Urinary bladder (tissue), 4 donors: ENCODE results near the gene NCDN. TPM values are rescaled to one million over a fixed set of nuclear protein-coding genes. Genes with fewer than 3 reads are reported as not detected.

ENCODE experiments used
- DNase-seq: peaks from one replicate; pipeline ENCODE4 v3.0.0-alpha.2; 2015; ENCODE audit errors: extremely low spot score
- H3K27ac ChIP-seq: one replicate; pipeline ENCODE4 v1.5.1; 2013; ENCODE audit warnings: low read depth, mild to moderate bottlenecking, moderate library complexity
- H3K36me3 ChIP-seq: one replicate; pipeline ENCODE4 v1.6.1; 2013; ENCODE audit warnings: mild to moderate bottlenecking, moderate library complexity; ENCODE audit not compliant: insufficient read depth
- H3K4me1 ChIP-seq: one replicate; pipeline ENCODE4 v1.6.1; 2013; ENCODE audit warnings: mild to moderate bottlenecking, moderate library complexity; ENCODE audit not compliant: insufficient read depth
- H3K4me3 ChIP-seq: one replicate; pipeline ENCODE4 v1.5.1; 2013; ENCODE audit warnings: low read depth, low read length
- WGBS: extraction: QIAGEN DNeasy Blood & Tissue Kit; methylation state at CpG from one replicate; pipeline ENCODE4 v1.1.7; 2013; 5-methylcytosine and 5-hydroxymethylcytosine counted together
- polyA plus RNA-seq: library from polyadenylated mRNA; stranded (reverse); fragments of 200-250 nt; gene quantifications from one replicate; pipeline ENCODE4 v1.2.3, GENCODE V29; 2013
- total RNA-seq: library from RNA; depleted of rRNA; stranded (reverse); fragments of >200 nt; gene quantifications from one replicate; pipeline ENCODE4 v1.2.3, GENCODE V29; 2014
- donor health status: healthy with polysubstance abuse.
- donor health status: healthy.

Gene NCDN
- total and polyA plus RNA-seq, 2 donors, result 9.1 to 27.9 TPM

DNA sequence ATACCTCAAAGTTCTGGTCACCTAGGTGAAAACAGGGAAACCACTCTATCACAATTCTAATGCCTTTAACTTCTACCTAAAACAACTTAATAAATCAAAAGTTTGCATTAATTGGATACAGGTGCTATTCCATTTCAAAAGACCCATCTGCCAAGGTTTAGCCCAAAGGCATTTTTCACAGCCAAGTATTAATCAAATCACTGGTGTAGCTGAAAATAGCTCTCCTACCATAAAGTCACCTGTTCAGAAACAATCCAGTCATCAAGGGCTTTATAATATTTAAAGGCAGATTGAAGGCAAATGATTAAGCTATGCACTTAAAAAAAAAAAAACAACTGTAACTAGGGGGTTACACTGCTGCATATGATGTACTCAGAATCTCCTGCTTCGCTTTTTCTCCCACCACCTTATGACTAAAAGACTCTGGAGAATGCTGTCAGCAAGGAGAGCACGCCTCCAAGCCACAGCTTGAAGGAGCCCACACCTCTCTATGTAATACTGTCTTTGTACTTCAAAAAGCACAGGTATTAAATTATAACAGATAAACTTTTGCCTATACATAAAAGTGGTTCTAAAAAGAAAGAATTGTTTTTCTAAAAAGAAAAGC is 20.9 kb upstream of the NCDN start:
- no peak overlapping the region for H3K27ac ChIP-seq
- H3K36me3 ChIP-seq, result no peaks in the 10 kb centered on the region
- 93% methylated on average over 2 of the region's 2 CpGs for WGBS
- peaks cover 2% of the 10 kb centered on the region for H3K4me1 ChIP-seq
- DNase-seq, result no peak
- H3K4me3 ChIP-seq, result no peak overlapping the region

DNA sequence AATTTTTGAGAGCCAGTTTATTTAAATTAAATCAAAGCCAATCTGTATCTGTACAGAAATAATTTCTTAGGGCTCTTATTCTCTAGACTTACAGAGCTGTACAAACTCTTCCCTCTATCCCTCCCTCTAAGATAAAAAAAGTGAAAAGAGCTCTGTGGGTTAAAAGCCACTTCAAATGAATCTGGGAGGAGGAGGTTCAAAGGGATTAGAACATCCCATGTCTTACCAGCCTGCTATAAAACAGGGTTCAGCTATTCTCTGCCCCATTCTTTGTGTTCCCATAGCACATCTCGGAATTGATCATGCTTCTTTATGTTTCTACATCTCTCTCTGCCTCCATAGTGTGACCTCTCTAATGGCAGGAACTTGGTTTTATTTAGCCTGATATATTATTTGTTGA is 19.8 kb upstream of the NCDN start:
- H3K36me3 ChIP-seq, result no peaks in the 10 kb centered on the region
- H3K4me3 ChIP-seq, result no peak overlapping the region
- H3K27ac ChIP-seq, result no peak overlapping the region
- 86% methylated on average over 1 of the region's 1 CpG for WGBS
- DNase-seq, result no peak
- peaks cover 2% of the 10 kb centered on the region for H3K4me1 ChIP-seq

DNA sequence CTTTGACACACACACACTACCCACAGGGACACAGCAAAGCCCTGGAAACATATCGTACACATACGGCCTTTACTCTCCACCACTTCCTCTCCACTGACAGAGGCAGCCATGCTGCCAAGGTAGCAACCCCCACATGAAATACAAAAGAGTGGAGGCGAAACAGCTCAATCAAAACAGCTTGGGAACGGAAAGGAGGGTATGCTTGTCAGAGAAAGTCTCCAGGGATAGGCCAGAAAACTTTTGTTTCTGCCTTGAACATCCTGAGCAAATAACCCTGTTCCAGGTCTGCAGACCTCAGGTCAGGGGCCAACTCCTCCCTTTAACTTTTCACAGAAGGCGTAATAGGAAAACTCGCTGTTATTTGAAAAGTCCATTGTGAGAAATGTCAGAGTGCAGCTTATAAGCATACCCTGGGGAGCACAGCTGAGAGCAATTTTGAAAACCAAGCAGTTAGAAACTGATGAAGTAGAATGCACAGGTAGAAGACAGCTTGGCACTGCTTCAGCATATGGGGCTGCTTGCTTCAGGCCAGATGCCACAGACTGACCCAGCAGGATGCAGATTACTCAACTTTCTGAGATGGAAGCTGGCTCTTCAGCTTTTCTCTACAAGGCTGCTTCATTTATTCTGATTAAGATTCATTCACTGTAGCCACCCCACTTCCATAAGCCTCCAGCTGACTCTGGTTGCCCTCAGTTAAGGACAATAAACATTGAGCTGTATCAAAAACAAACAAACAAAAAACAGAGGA is 18.4 kb upstream of the NCDN start:
- H3K4me1 ChIP-seq, result peaks cover 2% of the 10 kb centered on the region
- 61% methylated on average over 6 of the region's 6 CpGs for WGBS
- no peak for DNase-seq
- H3K27ac ChIP-seq, result no peak overlapping the region
- H3K4me3 ChIP-seq, result no peak overlapping the region
- H3K36me3 ChIP-seq, result no peaks in the 10 kb centered on the region

DNA sequence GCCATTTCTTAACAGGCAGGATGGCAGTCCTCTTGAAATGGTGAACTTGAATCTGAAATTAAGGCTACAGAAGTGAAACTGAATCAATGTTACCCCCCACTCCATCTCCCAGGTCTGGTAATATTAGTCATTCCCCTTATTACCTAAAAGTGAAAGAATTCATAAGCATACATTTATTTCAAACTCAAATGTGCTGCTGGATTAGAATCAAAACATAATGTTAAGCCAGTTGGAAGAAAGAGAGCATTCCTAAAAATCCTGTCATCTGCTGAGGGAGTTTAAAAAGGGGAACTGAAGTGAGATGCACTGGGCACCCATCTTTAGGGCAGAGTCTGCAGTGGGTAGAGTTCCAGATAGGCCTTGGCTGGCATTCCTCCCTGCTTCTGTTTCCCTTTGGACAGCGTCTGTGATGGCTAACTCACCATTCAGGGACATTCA is 17.8 kb upstream of the NCDN start:
- H3K36me3 ChIP-seq, result no peaks in the 10 kb centered on the region
- no peak overlapping the region for H3K4me3 ChIP-seq
- peaks cover 2% of the 10 kb centered on the region for H3K4me1 ChIP-seq
- H3K27ac ChIP-seq, result no peak overlapping the region
- 5% methylated on average over 1 of the region's 1 CpG for WGBS
- DNase-seq, result no peak

DNA sequence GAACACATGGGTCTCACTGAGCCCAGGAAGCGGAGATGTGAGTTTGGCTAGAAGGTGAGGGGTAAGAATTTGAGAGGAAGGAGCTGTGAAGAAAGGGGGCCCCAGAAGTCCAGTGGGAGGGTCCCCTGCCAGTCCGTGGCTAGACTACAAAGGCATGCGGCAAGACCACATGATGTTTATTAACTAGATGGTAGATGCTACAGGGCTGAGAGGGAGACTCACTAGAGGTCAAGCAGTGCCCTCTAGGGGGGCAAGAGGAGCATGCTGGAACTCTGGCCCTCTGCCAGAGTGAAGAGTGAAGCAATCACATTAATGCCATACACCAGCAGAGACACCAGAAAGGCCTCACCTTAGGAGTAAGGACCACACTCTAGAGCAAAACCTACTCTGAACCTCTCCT is 12.6 kb upstream of the NCDN start:
- no peak overlapping the region for H3K4me3 ChIP-seq
- H3K36me3 ChIP-seq, result peaks cover 3% of the 10 kb centered on the region
- peaks cover under 1% of the 10 kb centered on the region for H3K4me1 ChIP-seq
- DNase-seq, result no peak
- H3K27ac ChIP-seq, result no peak overlapping the region
- 58% methylated on average over 3 of the region's 3 CpGs for WGBS

DNA sequence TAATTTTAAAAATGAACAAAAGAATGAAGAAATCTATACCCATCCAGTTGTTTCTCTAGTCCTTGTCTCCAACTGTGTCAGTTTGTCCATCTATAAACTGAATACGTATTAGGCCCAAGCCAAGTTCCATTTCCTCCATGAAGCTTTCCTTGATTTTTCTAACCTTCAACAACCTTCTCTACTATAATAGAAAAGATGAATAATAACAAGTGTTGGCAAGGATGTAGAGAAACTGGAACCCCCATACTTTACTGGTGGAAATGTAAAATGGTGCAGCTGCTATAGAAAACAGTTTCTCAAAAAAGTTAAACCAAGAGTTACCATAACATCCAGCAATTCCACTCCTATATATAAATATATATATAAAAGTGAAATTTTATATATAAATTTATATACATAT is 11.0 kb upstream of the NCDN start:
- Histone ChIP-seq H3K4me1 (no peaks in the 10 kb centered on the region), H3K4me3 (no peak overlapping the region)
- WGBS, result 97% methylated on average over 1 of the region's 1 CpG

DNA sequence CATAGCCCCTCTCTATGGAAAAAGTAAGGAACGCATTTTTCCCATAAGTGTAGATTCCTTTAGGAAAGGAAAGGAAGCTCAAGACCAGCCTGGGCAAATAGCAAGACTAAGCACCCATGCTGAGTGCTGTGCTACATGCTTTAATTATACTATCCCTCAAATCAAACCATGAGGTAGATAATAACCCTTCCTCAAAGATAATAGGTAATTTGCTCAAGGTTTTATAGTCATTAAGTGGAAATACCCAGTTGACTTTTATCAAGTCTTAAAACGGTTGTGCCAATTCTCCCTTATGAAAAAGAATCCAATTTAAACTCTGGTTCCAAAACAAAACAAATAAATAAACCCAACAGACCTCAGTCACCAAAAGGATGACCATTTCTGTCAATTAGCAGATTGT is 3.7 kb upstream of the NCDN start:
- DNase-seq, result no peak
- peaks cover 1% of the 10 kb centered on the region for H3K36me3 ChIP-seq
- no peak overlapping the region for H3K4me3 ChIP-seq
- H3K27ac ChIP-seq, result no peak overlapping the region
- WGBS, result 60% methylated on average over 2 of the region's 2 CpGs
- no peaks in the 10 kb centered on the region for H3K4me1 ChIP-seq

More for the DNA sequence above, 11.0 kb upstream of the NCDN start:
- peaks cover 3% of the 10 kb centered on the region for H3K36me3 ChIP-seq
- no peak for DNase-seq
- no peak overlapping the region for H3K27ac ChIP-seq

DNA sequence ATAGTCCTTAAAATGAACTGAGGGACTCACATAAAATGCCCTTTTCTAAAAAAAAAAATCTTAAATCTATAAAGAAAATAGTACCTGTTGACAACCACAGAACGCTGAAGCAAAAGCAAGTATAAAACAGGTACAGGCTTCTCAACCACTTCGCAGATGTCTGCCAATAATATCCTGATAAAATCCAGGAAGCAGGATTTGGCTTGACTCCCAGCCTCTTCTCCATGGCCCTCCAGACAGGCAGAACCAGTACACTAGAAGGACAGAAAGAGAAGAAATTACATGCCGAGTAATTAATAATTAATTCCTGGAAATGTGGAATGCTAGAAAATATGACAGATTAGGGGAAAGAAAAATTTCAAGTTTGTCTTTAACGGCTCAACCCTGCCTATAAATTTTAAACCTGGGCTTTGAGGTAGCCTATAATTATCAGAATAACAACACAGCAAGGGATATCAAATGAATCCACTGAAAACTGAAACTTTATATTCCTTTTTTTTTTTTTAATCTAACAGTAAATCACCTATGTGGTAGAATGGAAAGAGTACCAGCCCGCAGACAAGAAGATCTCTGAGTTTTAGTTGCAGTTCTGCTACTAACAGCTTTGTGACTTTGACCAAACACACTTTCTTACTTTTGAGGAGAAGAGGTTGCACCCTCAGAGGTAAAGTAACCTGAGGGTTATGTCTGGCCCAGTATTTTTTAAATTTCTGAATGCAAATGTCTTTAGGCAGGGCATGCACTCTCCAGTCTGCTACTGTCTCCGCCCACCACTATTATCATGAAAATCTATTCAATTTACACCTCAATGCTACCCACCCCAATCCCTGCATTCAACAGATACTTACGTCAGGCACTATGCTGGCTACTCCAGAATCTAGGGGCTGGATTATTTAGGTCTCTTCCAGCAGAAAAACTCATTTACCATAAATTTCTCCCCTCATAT is 3.1 kb upstream of the NCDN start:
- no peak overlapping the region for H3K27ac ChIP-seq
- H3K36me3 ChIP-seq, result no peaks in the 10 kb centered on the region
- 44% methylated on average over 7 of the region's 7 CpGs for WGBS
- no peaks in the 10 kb centered on the region for H3K4me1 ChIP-seq
- no peak for DNase-seq
- no peak overlapping the region for H3K4me3 ChIP-seq

DNA sequence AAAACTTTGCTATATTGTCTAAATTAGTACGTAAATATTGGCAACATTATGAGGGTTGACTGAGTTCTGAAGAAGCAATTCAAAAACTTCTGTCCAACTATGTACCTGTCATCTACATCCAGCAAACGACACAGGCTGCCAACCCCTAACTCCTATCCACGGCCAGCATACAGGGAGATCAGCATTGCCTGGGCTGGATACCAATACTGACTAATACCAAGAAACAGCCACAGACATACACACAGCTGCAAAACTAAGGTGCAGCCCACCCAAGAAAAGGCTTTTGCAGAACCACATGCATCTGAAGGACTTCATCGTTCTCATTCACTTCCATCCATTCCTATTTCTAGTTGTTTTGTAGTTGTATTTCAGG is 2.4 kb upstream of the NCDN start:
- 63% methylated on average over 4 of the region's 4 CpGs for WGBS
- Histone ChIP-seq H3K4me1 (no peaks in the 10 kb centered on the region), H3K4me3 (no peak overlapping the region), H3K27ac (no peak overlapping the region), H3K36me3 (no peaks in the 10 kb centered on the region)
- no peak for DNase-seq

DNA sequence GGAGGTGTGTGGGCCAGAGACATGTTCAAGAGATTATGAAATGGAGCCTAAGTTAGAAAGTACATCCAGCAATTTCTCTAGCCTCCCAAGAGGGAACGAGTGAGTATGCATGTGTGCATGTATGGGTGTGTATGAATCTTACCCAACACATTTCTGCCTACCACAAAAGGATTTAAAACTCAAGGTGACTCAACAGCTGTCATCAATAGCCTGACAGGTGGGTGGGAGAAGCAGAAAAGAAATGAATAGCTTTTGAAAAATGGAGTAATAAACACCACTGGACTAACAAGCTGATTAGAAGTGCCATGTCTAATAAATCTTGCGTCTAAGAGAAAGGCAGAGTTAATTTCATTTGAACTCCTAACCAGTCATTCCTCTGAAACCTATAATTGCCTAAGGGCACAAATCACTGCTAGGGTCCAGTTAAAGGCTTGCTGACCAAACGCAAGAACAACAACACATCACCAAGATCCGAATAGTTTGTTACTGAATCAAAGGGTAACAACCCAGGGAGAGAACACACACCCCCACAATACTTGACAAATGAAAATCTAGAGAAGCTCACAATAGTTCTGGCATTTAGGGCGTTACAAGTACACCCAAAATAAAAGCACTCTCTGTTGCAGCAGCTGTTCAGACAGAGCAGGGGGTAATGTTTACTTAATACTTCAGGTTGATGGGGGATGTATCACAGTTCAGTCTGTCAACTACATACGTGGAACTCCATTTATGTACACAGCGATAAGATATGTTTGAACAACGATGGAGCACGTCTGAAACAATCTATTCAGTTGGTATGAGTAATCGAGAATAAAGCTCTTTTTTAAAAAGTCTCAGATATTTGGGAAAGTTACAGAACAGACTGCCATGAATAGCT is 1.8 kb upstream of the NCDN start:
- Histone ChIP-seq H3K36me3 (no peaks in the 10 kb centered on the region), H3K4me3 (no peak overlapping the region), H3K4me1 (no peaks in the 10 kb centered on the region), H3K27ac (no peak overlapping the region)
- 51% methylated on average over 10 of the region's 10 CpGs for WGBS
- DNase-seq, result no peak

DNA sequence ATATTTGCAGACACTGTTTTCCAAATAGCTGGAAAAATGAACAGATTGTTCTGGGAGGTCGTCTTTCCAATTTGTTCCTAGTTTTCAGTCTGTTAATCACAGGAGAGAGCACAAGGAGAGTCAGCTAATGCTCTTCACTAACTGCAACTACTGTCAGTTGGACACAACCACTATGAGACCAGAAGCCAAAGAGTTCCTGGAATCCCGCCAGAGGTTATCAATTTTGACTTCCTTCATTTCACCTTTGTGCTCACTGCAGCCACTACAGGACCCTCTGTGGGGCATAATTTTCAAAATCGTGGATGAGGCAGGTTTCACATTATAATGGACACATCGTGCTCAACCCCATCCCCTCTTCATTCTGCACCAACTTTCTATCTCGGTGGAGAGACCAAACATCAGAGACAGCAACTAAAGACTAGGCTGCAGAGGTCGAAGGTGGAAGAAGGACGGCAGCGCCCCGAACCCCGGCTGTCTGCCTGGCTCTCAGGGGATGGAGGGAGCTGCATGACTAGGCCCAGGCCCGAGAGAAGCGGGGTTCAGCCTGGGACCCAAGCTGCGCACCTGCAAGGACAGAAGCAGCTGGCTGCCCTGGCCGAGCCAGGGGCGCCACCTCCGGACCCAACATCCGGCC is 998 bp upstream of the NCDN start:
- H3K4me1 ChIP-seq, result no peaks in the 10 kb centered on the region
- WGBS, result 2% methylated on average over 17 of the region's 17 CpGs

DNA sequence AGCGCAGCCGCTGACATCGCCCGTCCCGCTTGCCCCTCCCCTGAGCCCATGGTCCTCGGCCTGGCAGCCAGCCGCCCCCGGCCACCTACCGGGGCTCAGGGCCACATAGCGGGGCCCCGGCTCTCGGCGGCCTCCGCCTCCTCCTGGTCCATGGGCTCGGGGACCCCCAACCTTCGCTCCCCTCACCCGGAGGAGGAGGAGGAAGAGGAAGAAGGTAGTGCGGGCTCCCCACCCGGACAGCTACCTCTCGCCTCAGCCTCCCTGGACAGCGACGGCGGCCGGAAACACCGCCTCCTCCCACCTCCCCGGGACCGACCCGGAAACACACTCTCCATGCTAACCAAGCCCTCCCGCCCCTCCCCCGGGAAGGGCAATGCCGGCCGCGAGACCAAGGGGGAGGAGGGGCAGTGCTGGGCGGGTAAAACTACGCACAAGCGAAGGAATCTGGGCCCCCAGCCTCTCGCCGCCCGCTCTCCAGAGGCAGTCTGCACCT is 435 bp upstream of the NCDN start, which contains the start of gene KIAA0319L:
Gene KIAA0319L (minus strand): TSS at position 286 of the 493 bp plus-strand sequence. CDS start 2,912 bp downstream, outside the sequence.
- DNase-seq, result no peak

More for the DNA sequence above, 998 bp upstream of the NCDN start:
- no peak for DNase-seq
- peak overlapping the region; percentile 91 for H3K4me3 ChIP-seq
- H3K36me3 ChIP-seq, result no peaks in the 10 kb centered on the region
- H3K27ac ChIP-seq, result peak overlapping the region; percentile 89

More for the DNA sequence above, 435 bp upstream of the NCDN start, which contains the start of gene KIAA0319L:
- H3K36me3 ChIP-seq, result no peaks in the 10 kb centered on the region
- H3K27ac ChIP-seq, result peak within 1 kb of the TSS; percentile 89
- H3K4me3 ChIP-seq, result peak within 1 kb of the TSS; percentile 91
- 1% methylated on average over 39 of the region's 39 CpGs for WGBS
- no peaks in the 10 kb centered on the region for H3K4me1 ChIP-seq
